Measurements from ENCODE around the gene TIPRL.

The TIPRL gene

DNA sequence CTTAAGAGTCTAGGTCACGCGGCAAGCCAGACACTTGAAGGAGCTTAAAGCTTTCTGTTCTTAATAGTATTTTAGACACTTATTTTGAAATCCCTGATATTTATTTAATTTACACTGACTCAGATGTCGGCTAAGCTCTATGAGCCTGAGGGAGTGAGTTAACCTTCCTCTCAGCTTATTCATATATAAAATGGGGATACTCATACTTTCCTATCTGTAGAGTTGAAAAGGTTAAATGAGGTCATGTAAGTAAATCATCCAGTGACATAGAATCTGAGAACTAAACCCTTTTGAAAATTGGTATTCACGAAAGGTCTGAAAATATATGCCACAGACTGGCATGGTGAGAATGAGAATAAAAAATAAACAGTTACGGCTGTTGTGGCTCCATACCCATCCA lies 40.6 kb upstream of the TIPRL start:
- Histone ChIP-seq H4K20me1 (ENCODE audit: insufficient read depth) (no peaks in the 10 kb centered on the region), H3K27ac (no peak overlapping the region), H3K4me2 (no peak overlapping the region), H3K4me3 (IDR thresholded peaks at IDR 0.05; ENCODE audit: insufficient read depth, low read depth, low read length) (no peak overlapping the region), H3K79me2 (ENCODE audit: insufficient read depth, low read depth) (no peaks in the 10 kb centered on the region), H2AFZ (ENCODE audit: low read depth) (no peak overlapping the region), H3K4me1 (ENCODE audit: low read depth, poor library complexity, severe bottlenecking) (no peaks in the 10 kb centered on the region), H3K36me3 (ENCODE audit: insufficient read depth) (no peaks in the 10 kb centered on the region), H3K9ac (no peak overlapping the region), H3K27me3 (ENCODE audit: insufficient read depth, low read depth) (peaks cover 11% of the 10 kb centered on the region; the same call in 1 of the 2 replicates)
- TF ChIP-seq, protein P1, sequence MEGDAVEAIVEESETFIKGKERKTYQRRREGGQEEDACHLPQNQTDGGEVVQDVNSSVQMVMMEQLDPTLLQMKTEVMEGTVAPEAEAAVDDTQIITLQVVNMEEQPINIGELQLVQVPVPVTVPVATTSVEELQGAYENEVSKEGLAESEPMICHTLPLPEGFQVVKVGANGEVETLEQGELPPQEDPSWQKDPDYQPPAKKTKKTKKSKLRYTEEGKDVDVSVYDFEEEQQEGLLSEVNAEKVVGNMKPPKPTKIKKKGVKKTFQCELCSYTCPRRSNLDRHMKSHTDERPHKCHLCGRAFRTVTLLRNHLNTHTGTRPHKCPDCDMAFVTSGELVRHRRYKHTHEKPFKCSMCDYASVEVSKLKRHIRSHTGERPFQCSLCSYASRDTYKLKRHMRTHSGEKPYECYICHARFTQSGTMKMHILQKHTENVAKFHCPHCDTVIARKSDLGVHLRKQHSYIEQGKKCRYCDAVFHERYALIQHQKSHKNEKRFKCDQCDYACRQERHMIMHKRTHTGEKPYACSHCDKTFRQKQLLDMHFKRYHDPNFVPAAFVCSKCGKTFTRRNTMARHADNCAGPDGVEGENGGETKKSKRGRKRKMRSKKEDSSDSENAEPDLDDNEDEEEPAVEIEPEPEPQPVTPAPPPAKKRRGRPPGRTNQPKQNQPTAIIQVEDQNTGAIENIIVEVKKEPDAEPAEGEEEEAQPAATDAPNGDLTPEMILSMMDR (conservative IDR thresholded peaks at IDR 0.05; ENCODE audit: low read depth, low read length): no peak

DNA sequence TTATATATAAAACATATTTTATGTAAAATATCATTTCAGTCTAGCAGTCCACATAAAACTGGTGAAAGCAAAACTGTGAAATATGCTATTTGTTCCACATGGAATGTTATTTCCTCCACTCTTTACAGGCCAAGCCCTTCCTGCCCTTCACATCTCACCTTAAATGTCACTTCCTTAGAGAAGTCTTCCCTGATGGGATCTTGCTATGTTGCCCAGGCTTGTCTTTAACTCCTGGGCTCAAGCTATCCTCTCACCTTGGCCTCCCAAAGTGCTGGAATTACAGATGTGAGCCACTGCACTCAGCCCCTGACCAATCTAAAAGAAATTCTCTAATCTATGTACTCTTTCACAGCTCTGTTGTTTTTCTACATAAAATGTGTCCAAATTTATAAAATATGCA lies 39.7 kb upstream of the TIPRL start:
- Histone ChIP-seq H3K4me3 (IDR thresholded peaks at IDR 0.05; ENCODE audit: insufficient read depth, low read depth, low read length) (no peak overlapping the region), H4K20me1 (ENCODE audit: insufficient read depth) (no peaks in the 10 kb centered on the region), H3K27me3 (ENCODE audit: insufficient read depth, low read depth) (peaks cover 11% of the 10 kb centered on the region; the same call in 1 of the 2 replicates), H3K36me3 (ENCODE audit: insufficient read depth) (no peaks in the 10 kb centered on the region), H3K9ac (no peak overlapping the region), H3K27ac (no peak overlapping the region), H3K79me2 (ENCODE audit: insufficient read depth, low read depth) (no peaks in the 10 kb centered on the region), H3K4me1 (ENCODE audit: low read depth, poor library complexity, severe bottlenecking) (no peaks in the 10 kb centered on the region), H2AFZ (ENCODE audit: low read depth) (no peak overlapping the region), H3K4me2 (no peak overlapping the region)
- TF ChIP-seq, protein P1 (conservative IDR thresholded peaks at IDR 0.05; ENCODE audit: low read depth, low read length): no peak

DNA sequence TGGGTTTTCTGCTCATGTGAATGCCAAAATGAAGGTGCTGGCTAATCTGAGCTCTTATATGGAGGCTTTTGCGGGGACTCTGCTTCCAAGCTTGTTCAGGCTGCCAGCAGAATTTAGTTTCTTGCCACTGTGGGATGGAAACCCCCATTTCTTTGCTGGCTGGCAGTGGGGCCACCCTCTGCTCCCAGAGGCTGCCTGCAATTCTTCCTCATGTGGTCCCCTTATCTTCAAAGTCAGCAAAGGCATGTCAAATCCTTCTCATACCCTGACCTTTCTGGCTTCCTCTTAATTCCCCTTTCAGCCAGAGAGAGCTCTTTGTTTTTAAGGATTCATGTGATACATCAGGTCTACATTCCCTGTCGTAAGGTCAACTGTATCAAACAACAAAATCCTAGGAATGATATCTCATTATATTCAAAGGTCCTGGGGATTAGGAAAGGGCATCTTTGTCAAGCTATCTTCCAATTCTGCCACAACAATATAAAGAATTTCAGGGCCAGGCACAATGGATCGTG lies 36.8 kb upstream of the TIPRL start:
- no peak overlapping the region for H3K4me2 ChIP-seq
- no peak overlapping the region for H3K9ac ChIP-seq
- H3K27me3 ChIP-seq (ENCODE audit: insufficient read depth, low read depth): 0 out of 2 replicates have a peak, but pooled peaks cover 6% of the 10 kb centered on the region
- H2AFZ ChIP-seq (ENCODE audit: low read depth): no peak overlapping the region
- H3K36me3 ChIP-seq (ENCODE audit: insufficient read depth): no peaks in the 10 kb centered on the region
- H4K20me1 ChIP-seq (ENCODE audit: insufficient read depth): no peaks in the 10 kb centered on the region
- H3K27ac ChIP-seq: no peak overlapping the region
- no peaks in the 10 kb centered on the region for H3K4me1 ChIP-seq (ENCODE audit: low read depth, poor library complexity, severe bottlenecking)
- TF ChIP-seq, protein P1 (conservative IDR thresholded peaks at IDR 0.05; ENCODE audit: low read depth, low read length): no peak
- no peaks in the 10 kb centered on the region for H3K79me2 ChIP-seq (ENCODE audit: insufficient read depth, low read depth)
- no peak overlapping the region for H3K4me3 ChIP-seq (IDR thresholded peaks at IDR 0.05; ENCODE audit: insufficient read depth, low read depth, low read length)

DNA sequence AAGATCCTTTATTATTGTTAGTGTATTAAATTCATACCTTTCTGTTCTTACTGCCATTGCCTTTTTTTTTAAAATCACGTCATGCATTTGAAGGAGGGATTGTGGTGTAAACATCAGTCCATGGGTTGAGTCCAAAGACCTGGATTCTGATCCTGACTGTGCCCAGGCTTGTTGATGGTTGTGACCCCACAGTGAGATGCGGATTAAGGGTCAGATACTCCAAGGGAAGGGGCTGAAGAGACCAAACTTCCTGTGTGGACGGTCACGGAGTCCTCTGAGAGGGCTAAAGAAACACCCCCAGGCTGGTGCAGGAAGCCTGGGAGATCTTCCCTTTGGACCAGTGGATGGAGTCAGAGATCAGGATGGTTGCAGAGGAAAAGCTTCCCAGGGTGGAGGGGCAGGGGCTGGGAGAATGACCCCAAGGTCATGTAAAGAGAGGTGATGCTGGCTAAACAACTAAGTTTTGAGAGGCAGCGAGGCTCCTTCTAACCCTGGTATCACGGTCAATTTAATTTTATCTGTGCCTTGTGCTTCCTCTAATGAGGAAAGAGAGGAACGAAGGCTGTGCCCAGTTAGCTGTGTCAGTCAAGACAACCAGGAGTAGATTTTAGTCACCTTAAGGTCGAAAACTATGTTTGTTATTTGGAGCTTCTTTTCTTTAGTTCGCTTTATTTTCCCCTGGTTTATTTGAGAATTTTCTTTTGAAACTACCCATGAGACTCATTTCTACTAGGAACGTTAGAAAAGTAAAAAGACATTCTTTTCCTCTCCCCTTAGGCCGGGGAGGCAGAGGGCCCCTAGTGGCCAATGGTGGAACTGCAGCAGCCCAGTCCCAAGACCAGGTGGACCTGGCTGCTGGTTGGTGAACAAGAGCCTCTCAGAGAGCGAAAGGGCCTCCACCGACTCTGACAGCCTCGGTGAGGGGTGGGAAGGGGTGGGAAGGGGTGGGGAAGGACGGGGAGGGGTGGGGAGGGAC lies 33.3 kb upstream of the TIPRL start:
- Histone ChIP-seq H3K36me3 (ENCODE audit: insufficient read depth) (no peaks in the 10 kb centered on the region), H3K27me3 (ENCODE audit: insufficient read depth, low read depth) (no peaks in the 10 kb centered on the region), H2AFZ (ENCODE audit: low read depth) (peak overlapping the region; percentile 35; the same call in 1 of the 2 replicates), H3K27ac (no peak overlapping the region), H3K79me2 (ENCODE audit: insufficient read depth, low read depth) (no peaks in the 10 kb centered on the region), H3K4me1 (ENCODE audit: low read depth, poor library complexity, severe bottlenecking) (no peaks in the 10 kb centered on the region), H3K4me2 (peak overlapping the region; percentile 5; the same call in 1 of the 2 replicates), H3K9ac (no peak overlapping the region), H4K20me1 (ENCODE audit: insufficient read depth) (no peaks in the 10 kb centered on the region), H3K4me3 (IDR thresholded peaks at IDR 0.05; ENCODE audit: insufficient read depth, low read depth, low read length) (no peak overlapping the region)
- TF ChIP-seq, protein P1 (conservative IDR thresholded peaks at IDR 0.05; ENCODE audit: low read depth, low read length): peak; percentile 100
